HG02981 (cell line): Measurements from ENCODE around the gene AK8.

Experiments
- ATAC-seq: cut with Tn5 transposase; IDR thresholded peaks from one replicate; pipeline ENCODE4 v1.9.1; 2021; ENCODE audit warnings: mild to moderate bottlenecking, moderate library complexity; ENCODE audit not compliant: unreplicated experiment

Gene AK8

GRCh38 chr9:132858751-132859150, 19.3 kb downstream of the AK8 start:
- ATAC-seq = no peak

GRCh38 chr9:132857616-132858342, 20.3 kb downstream of the AK8 start:
- ATAC-seq = no peak

GRCh38 chr9:132857031-132857430, 21.1 kb downstream of the AK8 start:
- ATAC-seq = no peak

GRCh38 chr9:132855904-132856303, 22.2 kb downstream of the AK8 start:
- no peak for ATAC-seq

GRCh38 chr9:132854832-132855231, 23.3 kb downstream of the AK8 start:
- no peak for ATAC-seq

GRCh38 chr9:132853482-132853881, 24.6 kb downstream of the AK8 start:
- no peak for ATAC-seq

GRCh38 chr9:132849185-132849706, 28.8 kb downstream of the AK8 start:
- ATAC-seq = no peak

GRCh38 chr9:132846918-132847515, 31.1 kb downstream of the AK8 start:
- ATAC-seq = no peak

GRCh38 chr9:132846109-132846917, 31.8 kb downstream of the AK8 start:
- no peak for ATAC-seq

GRCh38 chr9:132842124-132843044, 35.7 kb downstream of the AK8 start:
- ATAC-seq = no peak

- no peak for ATAC-seq
Observed at GRCh38 chr9:132840980-132841379, 37.1 kb downstream of the AK8 start.

GRCh38 chr9:132838291-132838690, 39.8 kb downstream of the AK8 start:
- no peak for ATAC-seq

- ATAC-seq = no peak
Observed at GRCh38 chr9:132837501-132838286, 40.4 kb downstream of the AK8 start.

GRCh38 chr9:132834343-132834742, 43.7 kb downstream of the AK8 start:
- ATAC-seq = no peak

- ATAC-seq = no peak
Observed at GRCh38 chr9:132833550-132834121, 44.4 kb downstream of the AK8 start.

GRCh38 chr9:132832171-132832881, 45.8 kb downstream of the AK8 start:
- no peak for ATAC-seq

GRCh38 chr9:132828201-132828770, 49.8 kb downstream of the AK8 start:
- ATAC-seq = no peak

GRCh38 chr9:132827366-132827765, 50.7 kb downstream of the AK8 start:
- no peak for ATAC-seq
